AG04449 (cell line): Measurements from ENCODE around the gene LRRFIP1.

ENCODE experiments used
- CTCF ChIA-PET: fragments of 350-600 bp; formaldehyde crosslinking; extraction: SDS; loops from one replicate; lab custom pipeline; 2021; ENCODE audit warnings: antibody characterized with exemption; lab: Yijun Ruan, JAX
- POLR2A ChIA-PET: fragments of 400-600, 350-600 bp; formaldehyde crosslinking; extraction: SDS; loops from one replicate; lab custom pipeline; 2020; ENCODE audit warnings: antibody characterized with exemption, inconsistent platforms; lab: Yijun Ruan, JAX
- DNase-seq: peaks from one replicate; pipeline ENCODE4 v3.0.0-alpha.2; 2010; ENCODE audit warnings: low read depth, low spot score
- H3K4me3 ChIP-seq: 2 replicates; pipeline ENCODE4 v1.5.1; 2011; ENCODE audit warnings: low read depth, mild to moderate bottlenecking, control low read depth, low read length
- CTCF ChIP-seq: IDR thresholded peaks from one replicate; pipeline ENCODE4 v1.5.1; 2011; ENCODE audit warnings: mild to moderate bottlenecking, moderate library complexity, low read length, control low read depth, inconsistent platforms; ENCODE audit not compliant: insufficient read depth; ENCODE audit errors: missing control alignments

Gene LRRFIP1

GRCh38 chr2:237720444-237720843 lies 93.1 kb downstream of the LRRFIP1 start:
- H3K4me3 ChIP-seq = no peak overlapping the region
- POLR2A ChIA-PET = no interaction called here
- TF ChIP-seq CTCF = no peak
- DNase-seq = no peak
- CTCF ChIA-PET = interaction anchor here (0.6 to 2.0 kb wide), 2 partner anchors 24 to 43 kb away, joined by 4 to 12 read pairs; no protein-coding TSS in a partner anchor

DNA sequence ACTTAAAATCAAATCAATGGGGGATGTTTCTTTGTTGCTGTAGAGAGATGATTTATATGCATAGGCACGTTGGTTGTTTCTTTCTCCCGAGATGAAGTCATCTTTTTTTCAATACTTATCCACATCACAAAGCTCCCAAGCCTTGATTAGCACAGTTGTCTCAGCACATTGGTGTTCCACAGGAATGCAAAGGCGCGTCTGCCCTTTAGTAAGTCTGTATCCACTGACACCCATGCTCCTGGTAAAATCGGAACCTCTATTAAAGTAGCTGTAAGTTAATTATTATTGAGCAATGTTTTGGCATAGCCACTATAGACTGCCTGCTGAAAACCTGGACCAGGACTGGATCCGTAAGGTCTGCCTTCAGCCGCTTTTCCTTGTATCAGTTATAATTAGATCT lies 93.6 kb downstream of the LRRFIP1 start:
- ChIA-PET POLR2A (no interaction called here), CTCF (interaction anchor here (0.6 to 2.0 kb wide), 3 partner anchors 24 to 43 kb away, joined by 3 to 12 read pairs (median 4); no protein-coding TSS in a partner anchor)
- peak; percentile 65 for DNase-seq
- H3K4me3 ChIP-seq = no peak overlapping the region
- TF ChIP-seq CTCF = no peak

DNA sequence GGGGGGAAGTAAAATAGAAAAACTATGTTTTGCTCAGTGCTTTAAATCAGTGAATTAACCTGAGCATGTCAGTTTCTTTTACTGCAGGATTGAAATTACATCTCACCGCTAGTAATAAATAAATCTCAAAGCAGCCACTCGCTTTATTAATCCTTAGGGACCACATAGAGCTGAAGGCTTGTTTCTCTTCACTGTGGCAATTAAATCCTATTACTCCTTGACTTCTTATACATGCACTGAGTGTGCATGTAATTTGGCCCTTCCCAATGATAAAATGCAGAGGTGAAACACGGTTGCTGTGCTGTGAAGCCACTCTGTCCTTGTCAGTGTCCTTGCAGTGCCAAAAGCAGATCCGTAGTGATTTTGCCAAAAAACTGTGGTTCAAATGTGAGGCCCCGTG lies 94.1 kb downstream of the LRRFIP1 start:
- no peak for DNase-seq
- ChIA-PET CTCF (interaction anchor here (0.7 to 2.0 kb wide), 3 partner anchors 19 to 29 kb away, joined by 3 to 12 read pairs (median 3); no protein-coding TSS in a partner anchor), POLR2A (no interaction called here)
- H3K4me3 ChIP-seq = no peak overlapping the region
- no peak for TF ChIP-seq CTCF

DNA sequence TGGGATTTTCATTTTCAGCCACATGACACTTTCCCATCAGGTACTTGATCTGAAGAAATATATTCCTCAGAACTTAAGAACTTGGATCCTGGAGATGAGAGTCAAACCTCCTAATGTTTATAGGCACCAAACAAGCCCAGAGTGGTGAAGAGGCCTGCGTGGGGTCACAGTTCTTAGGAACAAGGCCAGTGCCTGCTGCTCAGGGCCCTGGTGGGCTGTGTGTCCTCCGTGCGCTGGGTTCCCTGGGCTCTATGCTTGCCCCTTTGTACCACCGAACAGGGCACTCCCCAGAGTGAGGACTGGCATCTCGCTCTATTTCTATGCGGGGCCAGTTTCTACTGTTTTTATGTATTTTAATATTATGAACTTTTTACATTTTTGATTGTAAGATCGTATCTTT lies 95.2 kb downstream of the LRRFIP1 start:
- H3K4me3 ChIP-seq = no peak overlapping the region
- no peak for TF ChIP-seq CTCF
- ChIA-PET CTCF (interaction anchor here (1.2 to 2.9 kb wide), 3 partner anchors 8 to 213 kb away, joined by 3 to 13 read pairs (median 5); no protein-coding TSS in a partner anchor), POLR2A (no interaction called here)
- no peak for DNase-seq

DNA sequence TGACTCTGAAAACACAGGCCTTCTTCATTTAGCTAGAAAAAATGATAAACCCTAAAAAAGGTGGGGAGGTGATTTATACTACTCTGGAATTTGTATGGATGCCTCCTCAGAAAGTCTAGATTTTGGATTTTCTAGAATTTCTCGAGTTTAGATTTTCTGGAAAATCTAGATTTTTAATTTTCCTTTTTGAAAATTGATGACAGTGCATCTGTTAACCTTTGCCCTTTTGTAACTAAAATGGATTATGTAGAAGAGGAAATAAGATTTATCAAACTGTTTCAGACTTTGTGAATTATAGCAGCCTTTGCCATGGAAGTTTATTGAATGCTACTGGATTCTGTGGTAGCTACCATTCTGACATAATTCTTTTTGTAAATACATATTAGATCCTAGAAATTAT lies 95.6 kb downstream of the LRRFIP1 start:
- no peak for TF ChIP-seq CTCF
- DNase-seq = no peak
- ChIA-PET POLR2A (no interaction called here), CTCF (interaction anchor here (1.2 to 2.9 kb wide), 3 partner anchors 8 to 214 kb away, joined by 3 to 13 read pairs (median 5); no protein-coding TSS in a partner anchor)
- H3K4me3 ChIP-seq = no peak overlapping the region

- ChIA-PET POLR2A (no interaction called here), CTCF (interaction anchor here (1.9 to 2.9 kb wide), 3 partner anchors 19 to 214 kb away, joined by 4 to 13 read pairs (median 5); no protein-coding TSS in a partner anchor)
- no peak for DNase-seq
Measured at GRCh38 chr2:237723602-237724001, 96.2 kb downstream of the LRRFIP1 start.

More at GRCh38 chr2:237723602-237724001, 96.2 kb downstream of the LRRFIP1 start:
- TF ChIP-seq CTCF = no peak
- H3K4me3 ChIP-seq = no peak overlapping the region
